ENCODE data around the gene SLU7.

Gene SLU7

DNA sequence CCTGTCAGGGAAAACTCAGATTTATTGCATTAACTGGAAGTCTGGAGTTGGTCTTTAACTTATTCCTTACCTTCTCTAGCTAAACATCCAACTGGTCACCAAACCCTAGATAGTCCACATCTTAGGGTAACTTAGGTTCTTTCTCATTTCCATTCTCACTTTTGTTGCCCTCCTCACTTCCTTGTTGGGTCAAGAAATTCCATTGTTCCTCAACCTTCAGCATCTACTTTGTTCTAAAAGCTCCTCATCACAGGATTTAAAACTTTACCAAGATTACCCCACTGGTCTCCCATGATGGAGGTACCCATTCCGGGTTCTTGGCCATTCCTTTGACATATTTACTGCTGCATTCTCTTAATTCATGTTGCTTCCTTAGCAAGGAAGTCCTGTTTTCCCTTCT is 34.9 kb upstream of the SLU7 start:
- H3K27ac Mint-ChIP-seq = no peak overlapping the region
- H3K9me3 Mint-ChIP-seq = peaks cover 5% of the 10 kb centered on the region
- peaks cover 5% of the 10 kb centered on the region for H3K27me3 Mint-ChIP-seq (ENCODE audit: low read depth)
- H3K4me3 Mint-ChIP-seq = no peak overlapping the region
- no peaks in the 10 kb centered on the region for H3K4me1 Mint-ChIP-seq
- TF ChIP-seq, protein P1, sequence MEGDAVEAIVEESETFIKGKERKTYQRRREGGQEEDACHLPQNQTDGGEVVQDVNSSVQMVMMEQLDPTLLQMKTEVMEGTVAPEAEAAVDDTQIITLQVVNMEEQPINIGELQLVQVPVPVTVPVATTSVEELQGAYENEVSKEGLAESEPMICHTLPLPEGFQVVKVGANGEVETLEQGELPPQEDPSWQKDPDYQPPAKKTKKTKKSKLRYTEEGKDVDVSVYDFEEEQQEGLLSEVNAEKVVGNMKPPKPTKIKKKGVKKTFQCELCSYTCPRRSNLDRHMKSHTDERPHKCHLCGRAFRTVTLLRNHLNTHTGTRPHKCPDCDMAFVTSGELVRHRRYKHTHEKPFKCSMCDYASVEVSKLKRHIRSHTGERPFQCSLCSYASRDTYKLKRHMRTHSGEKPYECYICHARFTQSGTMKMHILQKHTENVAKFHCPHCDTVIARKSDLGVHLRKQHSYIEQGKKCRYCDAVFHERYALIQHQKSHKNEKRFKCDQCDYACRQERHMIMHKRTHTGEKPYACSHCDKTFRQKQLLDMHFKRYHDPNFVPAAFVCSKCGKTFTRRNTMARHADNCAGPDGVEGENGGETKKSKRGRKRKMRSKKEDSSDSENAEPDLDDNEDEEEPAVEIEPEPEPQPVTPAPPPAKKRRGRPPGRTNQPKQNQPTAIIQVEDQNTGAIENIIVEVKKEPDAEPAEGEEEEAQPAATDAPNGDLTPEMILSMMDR (IDR thresholded peaks at IDR 0.05; ENCODE audit: unreplicated experiment in 3 of 3) = no peak
- H3K36me3 Mint-ChIP-seq (ENCODE audit: low read depth) = no peaks in the 10 kb centered on the region

GRCh38 chr5:160452795-160453194 is 33.9 kb upstream of the SLU7 start:
- TF ChIP-seq, protein P1 (IDR thresholded peaks at IDR 0.05; ENCODE audit: unreplicated experiment in 3 of 3) = no peak
- H3K27ac Mint-ChIP-seq = no peak overlapping the region
- H3K4me1 Mint-ChIP-seq = no peaks in the 10 kb centered on the region
- peaks cover 8% of the 10 kb centered on the region for H3K9me3 Mint-ChIP-seq
- no peak overlapping the region for H3K4me3 Mint-ChIP-seq
- no peaks in the 10 kb centered on the region for H3K36me3 Mint-ChIP-seq (ENCODE audit: low read depth)
- H3K27me3 Mint-ChIP-seq (ENCODE audit: low read depth) = peaks cover 5% of the 10 kb centered on the region

GRCh38 chr5:160452036-160452435 is 33.2 kb upstream of the SLU7 start:
- no peaks in the 10 kb centered on the region for H3K36me3 Mint-ChIP-seq (ENCODE audit: low read depth)
- no peak overlapping the region for H3K27ac Mint-ChIP-seq
- H3K4me3 Mint-ChIP-seq = no peak overlapping the region
- H3K9me3 Mint-ChIP-seq = peaks cover 10% of the 10 kb centered on the region
- TF ChIP-seq, protein P1 (IDR thresholded peaks at IDR 0.05; ENCODE audit: unreplicated experiment in 3 of 3) = no peak
- peaks cover 5% of the 10 kb centered on the region for H3K27me3 Mint-ChIP-seq (ENCODE audit: low read depth)
- H3K4me1 Mint-ChIP-seq = no peaks in the 10 kb centered on the region

DNA sequence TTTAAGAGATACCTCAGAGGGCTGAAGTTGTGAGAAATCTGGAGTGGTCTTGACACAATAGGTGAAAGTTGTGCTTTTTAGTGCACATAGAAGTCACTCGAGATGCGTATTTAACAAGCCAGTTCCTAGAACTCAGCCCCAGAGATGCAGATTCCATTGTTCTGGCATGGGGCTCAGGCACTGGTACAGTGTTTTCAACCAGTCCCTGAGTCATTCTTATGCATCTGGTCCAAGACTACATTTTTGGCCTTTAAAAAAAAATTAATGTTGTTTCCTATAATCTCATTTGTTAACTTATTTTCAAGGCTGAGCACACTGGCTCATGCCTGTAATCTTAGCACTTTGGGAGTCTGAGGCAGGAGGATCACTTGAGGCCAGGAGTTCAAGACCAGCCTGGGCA is 32.4 kb upstream of the SLU7 start:
- Mint-ChIP-seq H3K27me3 (ENCODE audit: low read depth) (peaks cover 7% of the 10 kb centered on the region), H3K9me3 (peaks cover 10% of the 10 kb centered on the region), H3K4me1 (no peaks in the 10 kb centered on the region), H3K4me3 (no peak overlapping the region), H3K27ac (no peak overlapping the region), H3K36me3 (ENCODE audit: low read depth) (no peaks in the 10 kb centered on the region)
- TF ChIP-seq, protein P1 (IDR thresholded peaks at IDR 0.05; ENCODE audit: unreplicated experiment in 3 of 3) = no peak

DNA sequence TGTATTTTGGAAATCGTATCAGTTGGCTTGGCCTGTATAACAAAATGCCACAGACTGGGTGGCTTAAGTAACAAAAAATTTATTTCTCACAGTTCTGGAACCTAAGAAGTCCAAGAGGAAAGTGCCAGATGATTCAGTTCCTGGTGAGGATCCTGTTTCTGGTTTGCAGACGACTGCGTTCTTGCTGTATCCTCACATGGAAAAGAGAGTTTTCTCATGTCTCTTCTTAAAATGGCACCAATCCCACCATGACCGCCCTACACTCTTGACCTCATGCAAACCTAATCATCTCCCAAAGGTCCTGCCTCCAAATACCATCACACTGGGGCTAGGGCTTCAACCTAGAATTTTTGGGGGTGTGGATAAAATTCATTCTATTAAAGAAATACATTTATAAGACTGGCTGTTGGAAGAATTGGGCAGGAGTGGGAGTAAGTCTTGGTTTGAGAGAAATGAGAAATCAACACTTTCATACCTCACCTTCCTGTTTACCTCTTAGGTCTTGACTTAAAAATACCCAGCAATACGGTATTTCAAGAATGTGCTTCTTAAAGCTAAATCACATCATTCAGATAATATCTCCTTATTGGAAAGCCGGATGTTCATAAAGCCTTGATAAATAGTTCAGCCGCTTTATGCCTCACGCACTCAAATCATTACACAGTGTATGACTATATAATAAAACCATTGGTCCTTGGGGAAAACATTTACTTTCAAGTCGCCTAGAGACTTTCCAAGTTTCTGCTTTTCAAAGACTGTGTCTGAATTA is 31.5 kb upstream of the SLU7 start:
- no peak overlapping the region for H3K4me3 Mint-ChIP-seq
- H3K36me3 Mint-ChIP-seq (ENCODE audit: low read depth) = no peaks in the 10 kb centered on the region
- peaks cover 10% of the 10 kb centered on the region for H3K9me3 Mint-ChIP-seq
- H3K27ac Mint-ChIP-seq = no peak overlapping the region
- TF ChIP-seq, protein P1 (IDR thresholded peaks at IDR 0.05; ENCODE audit: unreplicated experiment in 3 of 3) = no peak
- no peaks in the 10 kb centered on the region for H3K4me1 Mint-ChIP-seq
- peaks cover 9% of the 10 kb centered on the region for H3K27me3 Mint-ChIP-seq (ENCODE audit: low read depth)

DNA sequence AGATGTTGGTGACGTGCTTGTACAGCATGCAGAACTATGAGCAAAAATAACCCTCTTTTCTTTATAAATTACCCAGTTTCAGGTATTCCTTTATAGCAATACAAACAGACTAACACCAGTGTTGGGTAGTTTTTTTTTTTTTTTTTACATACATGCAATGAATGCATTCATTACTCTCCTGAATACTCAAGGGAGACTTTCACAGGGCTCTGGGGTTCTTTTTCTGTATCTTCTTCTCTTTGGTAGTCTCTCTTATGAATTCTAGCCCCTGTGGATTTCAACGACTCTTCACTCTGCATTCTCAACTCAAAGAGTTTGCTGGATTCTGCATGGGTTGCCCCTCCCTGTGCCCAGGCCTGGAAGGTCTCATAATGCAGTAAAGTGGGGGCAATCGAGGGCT is 30.6 kb upstream of the SLU7 start:
- TF ChIP-seq, protein P1 (IDR thresholded peaks at IDR 0.05; ENCODE audit: unreplicated experiment in 3 of 3) = no peak
- no peak overlapping the region for H3K4me3 Mint-ChIP-seq

More for the DNA sequence above, 30.6 kb upstream of the SLU7 start:
- Mint-ChIP-seq H3K9me3 (peaks cover 10% of the 10 kb centered on the region), H3K27ac (no peak overlapping the region), H3K27me3 (ENCODE audit: low read depth) (peaks cover 13% of the 10 kb centered on the region), H3K4me1 (no peaks in the 10 kb centered on the region), H3K36me3 (ENCODE audit: low read depth) (no peaks in the 10 kb centered on the region)
